ACHN (cell line): ENCODE results near the gene NIPBL.
"Not testable (repeated sequence)": the region's sequence is repeated elsewhere in the genome, so short reads cannot be mapped to it uniquely, and the experiment has no call there.

Experiments
- DNase-seq: peaks from one replicate; pipeline ENCODE4 v3.0.0-alpha.2; 2015
- in situ Hi-C: cut with HindIII; loops from 2 replicates; pipeline ENCODE4 v1.10.0; 2017; ENCODE audit warnings: low sequenced_read_pairs, low pct_ligation_motif_present, low pct_unique_long_range_greater_than_20kb

NIPBL gene

DNA sequence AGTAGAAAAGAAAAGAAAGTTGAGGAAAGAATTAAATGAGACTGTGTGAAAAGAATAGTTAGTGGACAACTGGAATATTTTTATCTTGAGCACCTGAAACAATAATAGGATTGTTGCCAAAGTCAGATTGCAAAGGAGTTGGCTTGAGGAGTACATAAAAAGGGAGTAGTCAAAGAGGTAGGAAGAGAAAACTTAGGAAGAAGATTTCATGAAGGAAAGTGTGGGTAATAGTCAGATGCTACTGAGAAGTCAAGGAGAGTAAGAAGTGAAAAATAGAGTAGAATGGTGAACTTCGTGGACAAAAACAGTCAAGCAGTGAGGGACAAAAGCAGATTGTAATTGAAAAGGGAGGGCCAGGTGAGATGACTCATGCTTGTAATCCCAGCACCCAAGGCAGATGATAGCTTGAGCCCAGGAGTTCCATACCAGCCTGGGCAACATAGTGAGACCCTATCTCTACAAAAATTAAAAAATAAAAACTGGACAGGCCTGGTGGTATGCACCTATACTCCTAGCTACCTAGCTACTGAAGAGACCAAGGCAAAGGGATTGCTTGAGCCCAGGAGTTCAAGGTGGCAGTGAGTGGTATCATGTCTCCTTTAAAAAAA, 178.9 kb downstream of the NIPBL start:
- DNase-seq: no peak
- in situ Hi-C loops: no loop called here

DNA sequence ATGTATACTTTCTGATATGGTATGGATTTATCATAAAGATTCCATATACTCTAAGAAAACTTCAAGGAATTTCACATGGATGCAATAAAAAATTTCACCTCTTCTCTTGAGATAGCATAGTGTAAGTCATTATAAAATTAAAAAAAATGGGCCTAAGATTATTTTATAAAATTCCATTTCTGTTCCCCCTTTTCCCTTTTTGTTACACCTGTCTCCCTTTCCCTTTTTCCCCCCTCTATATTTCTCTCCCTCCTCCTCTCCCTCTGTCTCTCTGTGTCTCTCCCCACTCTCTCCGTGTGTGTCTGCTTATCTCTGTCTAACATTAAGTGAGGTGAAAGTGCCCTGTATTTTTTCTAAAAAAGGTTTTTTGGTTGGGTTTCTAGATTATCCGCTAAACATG, 180.2 kb downstream of the NIPBL start:
- DNase-seq: no peak
- in situ Hi-C loops: no loop called here

DNA sequence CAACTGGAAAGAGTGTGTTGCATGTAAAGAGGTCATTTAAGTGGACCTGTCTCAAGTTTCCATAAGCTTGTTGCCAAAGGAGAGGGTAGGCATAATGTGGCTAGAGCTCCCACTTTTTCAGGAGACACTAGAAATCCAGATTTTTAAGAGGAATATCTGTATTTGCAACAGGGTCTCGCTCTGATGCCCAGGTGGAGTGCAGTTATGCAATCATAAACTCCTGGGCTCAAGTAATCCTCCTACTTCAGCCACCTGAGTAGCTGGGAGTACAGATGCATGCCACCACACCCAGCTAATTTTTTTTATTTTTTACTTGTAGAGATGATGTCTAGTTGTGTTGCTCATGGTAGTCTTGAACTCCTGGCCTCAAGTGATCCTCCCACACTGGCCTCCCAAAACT, 183.5 kb downstream of the NIPBL start:
- no peak for DNase-seq
- in situ Hi-C loops: no loop called here

DNA sequence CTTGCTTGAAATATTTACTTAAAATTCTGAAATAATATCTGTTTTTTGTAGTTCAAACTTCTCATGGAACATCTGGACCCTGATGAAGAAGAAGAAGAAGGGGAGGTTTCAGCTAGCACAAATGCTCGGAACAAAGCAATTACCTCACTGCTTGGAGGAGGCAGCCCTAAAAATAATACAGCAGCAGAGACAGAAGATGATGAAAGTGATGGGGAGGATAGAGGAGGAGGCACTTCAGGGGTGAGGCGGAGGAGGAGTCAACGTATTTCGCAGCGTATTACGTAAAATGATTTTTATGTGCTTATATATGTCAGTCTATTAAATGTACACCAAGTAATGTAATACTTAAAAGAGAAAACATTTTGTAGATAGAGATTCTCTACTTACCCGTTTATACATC, 187.2 kb downstream of the NIPBL start:
- in situ Hi-C loops: no loop called here
- DNase-seq: no peak

DNA sequence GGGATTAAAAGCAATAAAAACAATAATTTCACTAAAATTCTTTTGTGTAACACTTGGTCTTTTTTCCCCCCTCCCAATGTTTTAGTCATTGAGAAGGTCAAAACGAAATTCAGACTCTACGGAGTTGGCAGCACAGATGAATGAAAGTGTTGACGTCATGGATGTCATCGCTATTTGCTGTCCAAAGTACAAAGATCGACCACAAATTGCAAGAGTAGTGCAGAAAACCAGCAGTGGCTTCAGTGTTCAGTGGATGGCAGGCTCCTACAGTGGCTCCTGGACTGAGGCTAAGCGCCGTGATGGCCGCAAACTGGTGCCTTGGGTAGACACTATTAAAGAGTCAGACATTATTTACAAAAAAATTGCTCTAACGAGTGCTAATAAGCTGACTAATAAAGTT, 187.9 kb downstream of the NIPBL start:
- DNase-seq: no peak
- in situ Hi-C loops: no loop called here

DNA sequence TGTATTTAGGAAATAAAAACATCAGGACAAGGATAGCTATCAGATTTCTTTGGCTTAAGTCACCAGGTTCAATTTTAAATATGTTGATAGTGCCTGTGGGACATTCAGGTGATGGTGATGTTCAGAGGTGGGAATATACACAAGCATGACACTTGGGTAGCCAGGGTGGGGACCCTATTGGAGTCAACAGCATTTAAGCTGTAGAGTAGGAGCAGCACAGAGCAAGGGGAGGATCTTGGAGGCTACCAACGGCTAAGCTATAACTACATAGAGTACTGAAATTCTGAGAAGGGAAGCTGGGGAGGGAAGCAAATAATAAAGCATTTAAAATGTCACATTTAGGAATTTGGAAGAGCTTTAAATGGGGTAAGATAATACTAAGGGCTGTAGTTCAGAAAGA, 194.9 kb downstream of the NIPBL start:
- in situ Hi-C loops: no loop called here
- DNase-seq: no peak

DNA sequence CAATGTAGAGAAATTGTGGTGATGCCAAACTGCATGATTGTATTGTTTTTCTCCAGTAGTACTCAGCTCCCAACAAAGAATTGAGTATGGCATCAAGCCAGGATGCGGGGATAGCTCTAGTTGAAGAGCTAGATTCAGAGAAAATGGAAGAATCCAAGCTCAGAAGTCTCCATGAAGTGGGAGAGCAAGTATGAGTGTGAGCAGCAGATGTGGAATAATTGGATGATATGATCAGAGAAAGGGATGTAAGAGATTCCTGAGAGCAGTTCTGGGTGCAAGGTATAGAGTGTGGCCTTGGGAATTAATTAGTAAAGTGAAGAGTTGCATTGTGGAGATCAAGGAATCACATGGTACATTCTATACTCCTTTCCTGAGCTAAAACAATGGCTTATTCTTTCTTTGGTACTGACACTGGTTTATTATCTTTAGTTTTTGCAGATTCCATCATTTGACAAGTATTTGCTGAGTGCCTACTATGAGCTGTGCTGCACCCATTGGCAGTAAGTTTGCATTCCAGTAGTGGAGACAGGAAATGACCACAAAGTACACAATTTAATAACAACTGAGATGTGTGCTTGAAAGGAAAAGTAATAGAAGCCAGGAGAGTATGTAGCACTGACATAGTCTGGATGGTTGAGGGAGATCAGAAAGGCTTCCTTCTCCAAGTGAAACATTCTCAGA, 195.5 kb downstream of the NIPBL start:
- in situ Hi-C loops: no loop called here

DNA sequence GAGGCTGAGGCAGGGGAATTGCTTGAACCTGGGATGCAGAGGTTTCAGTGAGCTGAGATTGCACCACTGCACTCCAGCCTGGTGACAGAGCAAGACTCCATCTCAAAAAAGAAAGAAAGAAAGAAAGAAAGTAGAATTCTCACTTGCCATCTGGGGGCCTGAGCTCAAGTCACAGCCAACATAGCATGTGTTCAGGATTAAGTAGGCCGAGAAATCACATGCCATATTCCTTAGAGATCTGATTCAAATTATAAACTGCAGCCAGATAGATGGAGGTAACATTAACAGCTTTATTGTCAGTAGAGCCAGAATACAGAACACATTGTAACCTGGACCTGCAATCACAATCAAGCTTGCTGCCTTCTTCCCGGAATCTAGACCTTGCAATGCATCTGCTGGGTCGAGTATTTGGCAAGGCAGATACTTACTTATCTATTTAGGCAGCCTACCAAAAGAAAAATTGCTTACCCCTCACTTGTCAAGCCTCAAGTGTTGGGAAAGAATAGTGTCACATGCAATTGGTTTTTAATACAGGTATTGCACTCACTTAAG, 198.9 kb downstream of the NIPBL start:
- in situ Hi-C loops: no loop called here

More for the DNA sequence above, 195.5 kb downstream of the NIPBL start:
- no peak for DNase-seq

DNA sequence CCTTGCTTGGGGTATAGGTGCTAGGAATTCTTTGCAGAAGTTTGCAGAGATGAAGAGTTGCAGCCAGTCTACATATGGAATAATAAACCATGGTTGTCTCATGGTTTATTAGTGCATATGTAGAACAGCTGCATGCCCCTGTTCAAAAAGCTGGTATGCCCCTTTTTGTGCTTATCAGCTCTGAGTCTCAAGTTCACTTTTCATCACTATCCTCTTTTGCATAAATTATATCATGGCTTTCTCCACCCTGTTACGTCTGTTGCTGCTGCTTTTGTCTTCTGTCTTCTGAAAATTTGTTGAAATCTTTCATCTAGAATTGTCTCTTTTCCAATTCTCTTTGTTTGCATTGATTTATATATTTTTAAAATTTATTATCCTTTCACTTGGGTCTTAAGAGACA, 200.6 kb downstream of the NIPBL start:
- in situ Hi-C loops: no loop called here
- DNase-seq: no peak

More for the DNA sequence above, 198.9 kb downstream of the NIPBL start:
- DNase-seq: no peak

DNA sequence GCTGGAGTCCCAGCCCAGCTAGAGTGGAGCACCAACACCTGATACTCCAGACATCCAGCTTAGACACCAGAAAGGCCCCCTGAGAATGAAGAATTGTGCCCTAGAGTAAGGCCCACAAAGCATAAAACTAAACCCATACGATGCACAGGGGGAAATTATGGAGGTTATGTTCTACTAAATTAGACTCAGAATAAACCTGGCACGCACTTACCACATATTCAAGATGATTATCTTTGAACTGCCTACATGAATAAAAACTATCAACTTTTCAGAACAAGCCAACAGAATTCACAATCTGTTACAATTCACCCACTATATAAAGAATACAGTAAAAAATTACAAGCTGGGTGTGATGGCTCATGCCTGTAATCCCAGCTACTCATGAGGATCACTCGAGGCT, 204.1 kb downstream of the NIPBL start:
- in situ Hi-C loops: no loop called here
- DNase-seq: no peak

DNA sequence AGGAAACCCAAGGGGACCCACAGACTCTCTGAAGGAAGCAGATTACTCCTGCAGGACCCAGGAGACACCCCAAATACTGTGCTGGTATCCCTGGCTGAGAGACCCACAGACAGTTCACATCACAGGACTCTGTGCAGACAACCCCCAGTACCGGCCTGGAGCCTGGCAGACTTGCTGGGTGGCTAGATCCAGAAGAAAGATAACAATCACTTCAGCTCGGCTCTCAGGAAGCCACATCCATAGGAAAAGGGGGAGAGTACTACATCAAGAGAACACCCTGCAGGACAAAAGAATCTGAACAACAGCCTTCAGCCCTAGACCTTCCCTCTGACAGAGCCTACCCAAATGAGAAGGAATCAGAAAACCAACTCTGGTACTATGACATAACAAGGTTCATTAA, 206.4 kb downstream of the NIPBL start:
- in situ Hi-C loops, DNase-seq: not testable (repeated sequence)

DNA sequence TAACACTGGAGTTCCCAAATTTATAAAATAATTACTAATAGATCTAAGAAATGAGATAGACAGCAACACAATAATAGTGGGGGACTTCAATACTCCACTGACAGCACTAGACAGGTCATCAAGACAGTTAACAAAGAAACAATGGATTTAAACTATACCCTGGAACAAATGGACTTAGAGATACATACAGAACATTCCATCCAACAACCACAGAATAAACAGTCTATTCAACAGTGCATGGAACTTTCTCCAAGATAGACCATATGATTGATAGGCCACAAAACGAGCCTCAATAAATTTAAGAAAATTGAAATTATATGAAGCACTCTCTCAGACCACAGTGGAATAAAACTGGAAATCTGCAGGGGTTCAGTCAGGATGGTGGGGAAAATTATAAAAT, 209.5 kb downstream of the NIPBL start:
- DNase-seq, in situ Hi-C loops: not testable (repeated sequence)

DNA sequence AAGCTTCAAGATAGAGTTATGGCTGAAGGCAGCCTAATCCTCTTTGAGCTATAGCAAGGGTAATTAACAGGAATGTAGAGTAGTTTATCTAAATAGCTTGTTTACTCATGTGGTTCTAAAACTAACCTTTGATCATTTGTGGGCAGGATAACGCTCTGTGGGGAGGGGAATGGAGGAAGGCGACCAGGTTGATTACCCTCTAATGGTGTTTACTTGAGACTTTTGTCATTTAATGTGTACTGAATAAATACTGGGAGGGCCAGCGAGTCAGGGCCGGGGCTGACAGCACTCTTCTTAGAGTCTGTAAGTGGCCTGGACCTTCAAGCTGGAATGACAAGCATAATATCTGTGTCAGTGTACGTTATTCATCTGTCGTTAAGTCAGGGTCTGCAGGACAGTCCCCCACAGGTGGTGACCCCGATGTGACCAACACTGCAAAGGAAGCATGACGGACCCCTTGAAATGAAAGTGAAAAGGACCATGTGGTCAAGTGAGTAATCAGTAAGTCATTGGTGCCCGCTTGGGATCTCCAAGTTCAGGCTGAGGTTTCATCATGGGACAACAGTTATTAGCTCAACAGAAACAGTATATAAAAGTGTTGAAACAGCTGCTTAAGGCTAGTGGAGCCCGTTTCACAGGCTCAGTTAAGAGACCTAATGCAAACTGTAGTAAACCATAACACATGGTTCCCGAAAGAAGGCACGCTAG, 210.1 kb downstream of the NIPBL start:
- no peak for DNase-seq
- in situ Hi-C loops: no loop called here

DNA sequence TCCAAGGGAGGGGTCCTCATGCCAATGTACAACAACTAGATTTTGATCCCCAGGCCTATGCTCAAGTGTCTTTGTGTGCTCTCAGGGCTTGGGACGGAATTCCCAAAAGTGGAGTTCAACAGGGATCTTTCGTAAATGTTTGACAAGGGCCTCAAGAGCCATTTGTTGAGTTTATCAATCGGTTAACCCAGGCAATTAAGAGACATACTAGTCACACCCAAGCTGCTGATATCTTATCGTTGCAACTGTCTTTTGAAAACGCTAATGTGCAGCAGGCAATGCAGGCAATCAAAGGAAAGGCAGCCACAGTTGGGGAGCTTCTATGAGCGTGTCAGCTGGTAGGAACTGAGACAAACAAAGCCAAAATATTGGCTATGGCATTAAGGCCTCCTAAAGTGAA, 211.4 kb downstream of the NIPBL start:
- in situ Hi-C loops: no loop called here
- DNase-seq: no peak

DNA sequence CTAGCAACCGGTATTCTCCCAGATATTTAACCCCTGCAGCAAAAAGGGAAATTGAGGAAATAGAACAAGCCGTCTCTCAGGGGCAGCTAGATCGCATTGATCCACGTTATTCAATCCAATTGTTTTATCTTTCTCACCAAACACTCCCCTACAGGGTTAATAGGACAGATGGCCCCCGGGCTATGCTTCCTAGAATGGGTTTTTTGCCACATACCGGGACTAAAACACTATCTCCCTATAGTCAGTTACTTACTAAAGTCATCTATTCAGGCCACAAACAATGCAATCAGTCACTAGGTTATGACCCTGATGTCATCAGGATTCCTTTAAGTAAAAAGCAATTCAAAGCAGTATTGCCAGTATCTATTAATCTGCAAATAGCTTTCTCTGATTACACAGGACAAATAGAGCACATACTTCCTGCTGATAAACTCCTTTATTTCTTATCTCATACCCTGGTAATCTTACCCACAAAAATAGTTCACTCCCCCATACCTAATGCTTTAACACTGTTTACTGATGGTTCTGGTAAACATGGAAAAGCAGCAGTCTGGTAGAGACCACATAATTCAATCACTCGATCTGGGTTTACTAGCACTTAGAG, 213.7 kb downstream of the NIPBL start:
- no peak for DNase-seq
- in situ Hi-C loops: no loop called here

DNA sequence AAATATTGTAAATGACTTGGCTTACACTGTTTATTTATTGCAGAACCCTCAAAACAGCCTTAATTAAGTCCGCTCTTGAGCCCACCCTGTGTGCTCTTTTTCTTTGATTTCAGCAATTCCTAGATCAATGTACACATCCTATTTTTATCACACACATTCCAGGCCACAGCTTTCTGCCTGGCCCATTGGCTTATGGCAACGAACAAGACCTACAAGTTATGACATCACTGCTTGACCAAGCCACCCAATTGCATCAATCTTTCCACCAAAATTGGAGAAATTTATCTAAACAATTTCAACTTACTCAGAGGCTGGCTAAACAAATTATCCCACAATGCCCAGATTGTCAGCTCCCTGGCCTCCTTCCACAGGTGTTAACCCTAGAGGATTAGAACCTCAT, 214.2 kb downstream of the NIPBL start:
- DNase-seq: no peak
- in situ Hi-C loops: no loop called here

DNA sequence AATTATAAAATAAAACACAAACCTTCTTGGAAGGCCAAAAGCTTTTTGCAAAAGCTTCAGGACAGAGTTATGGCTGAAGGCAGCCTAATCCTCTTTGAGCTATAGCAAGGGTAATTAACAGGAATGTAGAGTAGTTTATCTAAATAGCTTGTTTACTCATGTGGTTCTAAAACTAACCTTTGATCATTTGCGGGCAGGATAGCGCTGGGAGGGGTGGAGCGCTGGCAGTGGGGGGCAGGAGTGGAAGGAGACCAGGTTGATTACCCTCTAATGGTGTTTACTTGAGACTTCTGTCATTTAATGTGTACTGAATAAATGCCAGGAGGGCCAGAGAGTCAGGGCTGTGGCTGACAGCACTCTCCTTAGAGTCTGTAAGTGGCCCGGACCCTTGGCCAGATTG, 217.2 kb downstream of the NIPBL start:
- DNase-seq, in situ Hi-C loops: not testable (repeated sequence)

DNA sequence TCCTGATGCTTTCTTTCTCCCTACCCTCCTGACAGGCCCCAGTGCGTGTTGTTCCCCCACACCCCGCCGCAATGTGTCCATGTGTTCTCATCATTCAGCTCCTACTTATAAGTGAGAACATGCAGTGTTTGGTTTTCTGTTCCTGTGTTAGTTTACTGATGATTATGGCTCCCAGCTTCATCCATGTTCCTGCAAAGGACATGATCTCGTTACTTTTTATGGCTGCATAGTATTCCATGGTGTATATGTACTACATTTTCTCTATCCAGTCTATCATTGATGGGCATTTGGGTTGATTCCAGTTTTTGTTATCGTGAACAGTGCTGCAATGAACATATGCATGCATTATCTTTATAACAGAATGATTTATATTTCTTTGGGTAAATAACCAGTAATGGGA, 222.7 kb downstream of the NIPBL start:
- in situ Hi-C loops, DNase-seq: not testable (repeated sequence)

DNA sequence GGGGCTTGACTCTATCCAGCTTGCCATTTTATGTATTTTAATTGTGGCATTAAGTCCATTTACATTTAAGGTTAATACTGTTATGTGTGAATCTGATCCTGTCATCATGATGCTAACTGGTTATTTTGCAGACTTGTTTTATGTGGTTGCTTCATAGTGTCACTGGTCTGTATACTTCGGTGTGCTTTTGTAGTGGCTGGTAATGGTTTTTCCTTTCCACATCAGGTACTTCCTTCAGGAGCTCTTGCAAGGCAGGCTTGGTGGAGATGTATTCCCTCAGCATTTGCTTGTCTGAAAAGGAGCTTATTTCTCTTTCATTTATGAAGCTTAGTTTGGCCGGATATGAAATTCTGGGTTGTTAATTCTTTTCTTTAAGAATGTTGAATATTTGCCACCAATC, 226.7 kb downstream of the NIPBL start:
- in situ Hi-C loops: no loop called here
- no peak for DNase-seq
